Stimulated activated memory B cell treated with anti-CD40 and anti-IgM and Interleukin-4, amounts not matched to agents 10 μg/mL and 1 μg/mL and 100 μg/mL, for 72 hours (primary cell): ENCODE data around the gene TMEM204.

Experiments
- ATAC-seq: fragments of 150-1000 bp; cut with Tn5 transposase; 2 replicates; pipeline ENCODE4 v1.10.0; 2021
- H3K27ac Mint-ChIP-seq: one replicate; pipeline ENCODE4 v1.8.0; 2022; ENCODE audit warnings: mild to moderate bottlenecking, mixed read lengths
- H3K27me3 Mint-ChIP-seq: one replicate; pipeline ENCODE4 v1.8.0; 2022; ENCODE audit warnings: mixed read lengths
- H3K36me3 Mint-ChIP-seq: one replicate; pipeline ENCODE4 v1.8.0; 2022; ENCODE audit warnings: mixed read lengths
- H3K4me1 Mint-ChIP-seq: one replicate; pipeline ENCODE4 v1.8.0; 2022; ENCODE audit warnings: mixed read lengths
- H3K4me3 Mint-ChIP-seq: one replicate; pipeline ENCODE4 v1.8.0; 2022; ENCODE audit warnings: mild to moderate bottlenecking, moderate library complexity, mixed read lengths
- H3K9me3 Mint-ChIP-seq: one replicate; pipeline ENCODE4 v1.8.0; 2022; ENCODE audit warnings: mixed read lengths

Gene TMEM204

DNA sequence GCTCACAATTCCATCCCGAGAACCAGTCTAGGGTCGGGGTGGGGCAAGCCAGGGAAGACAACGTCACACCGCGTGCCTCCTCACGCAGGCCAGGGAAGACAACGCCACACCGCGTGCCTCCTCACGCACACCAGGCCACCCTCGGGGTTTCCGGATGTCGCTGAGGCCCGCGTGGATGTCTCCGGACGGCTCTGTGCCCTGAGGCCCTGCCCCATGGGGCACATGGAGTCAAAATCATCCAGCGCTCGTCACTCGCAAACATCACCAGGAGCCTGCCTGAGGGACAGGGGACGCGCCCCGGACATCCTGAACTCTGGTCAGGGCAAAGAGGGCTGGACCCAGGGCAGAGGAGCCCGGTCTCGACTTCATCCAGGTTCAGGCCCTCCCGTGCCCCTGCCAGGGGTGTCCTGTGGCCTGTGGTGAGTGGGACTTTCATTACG, 3.7 kb downstream of the TMEM204 start:
- Mint-ChIP-seq H3K27me3 (no peaks in the 10 kb centered on the region), H3K4me3 (no peak overlapping the region), H3K36me3 (no peaks in the 10 kb centered on the region), H3K4me1 (peaks cover 34% of the 10 kb centered on the region), H3K27ac (no peak overlapping the region), H3K9me3 (no peaks in the 10 kb centered on the region)
- ATAC-seq, result no peak

DNA sequence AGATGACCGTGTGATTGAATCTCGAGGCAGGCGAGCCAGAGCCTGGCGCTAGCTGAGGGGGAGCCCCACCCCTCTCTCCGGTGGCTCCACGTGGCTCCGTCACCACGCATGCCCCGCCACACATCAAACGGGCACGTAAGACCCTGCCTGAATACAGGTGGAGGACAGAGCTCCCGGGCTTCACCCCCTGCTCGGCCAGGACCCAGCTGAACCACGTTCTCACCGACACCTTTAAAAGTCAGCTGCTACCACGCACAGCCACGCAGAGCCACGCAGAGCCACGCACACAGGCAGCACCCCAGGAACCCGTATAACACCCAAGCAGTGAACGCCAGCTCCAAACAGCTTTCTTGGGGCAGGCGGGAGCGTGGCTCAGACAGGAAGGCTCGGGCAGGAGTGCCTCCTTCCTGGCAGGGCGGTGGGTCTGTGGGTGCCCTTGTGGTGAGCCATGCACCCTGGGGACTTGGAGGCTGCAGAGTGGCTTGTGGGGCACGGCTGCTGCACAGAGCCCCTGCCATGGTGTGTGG, 4.4 kb downstream of the TMEM204 start:
- H3K27ac Mint-ChIP-seq, result no peak overlapping the region
- H3K36me3 Mint-ChIP-seq, result no peaks in the 10 kb centered on the region
- no peaks in the 10 kb centered on the region for H3K9me3 Mint-ChIP-seq
- no peak overlapping the region for H3K4me3 Mint-ChIP-seq
- peaks cover 38% of the 10 kb centered on the region for H3K4me1 Mint-ChIP-seq
- ATAC-seq, result no peak
- no peaks in the 10 kb centered on the region for H3K27me3 Mint-ChIP-seq

DNA sequence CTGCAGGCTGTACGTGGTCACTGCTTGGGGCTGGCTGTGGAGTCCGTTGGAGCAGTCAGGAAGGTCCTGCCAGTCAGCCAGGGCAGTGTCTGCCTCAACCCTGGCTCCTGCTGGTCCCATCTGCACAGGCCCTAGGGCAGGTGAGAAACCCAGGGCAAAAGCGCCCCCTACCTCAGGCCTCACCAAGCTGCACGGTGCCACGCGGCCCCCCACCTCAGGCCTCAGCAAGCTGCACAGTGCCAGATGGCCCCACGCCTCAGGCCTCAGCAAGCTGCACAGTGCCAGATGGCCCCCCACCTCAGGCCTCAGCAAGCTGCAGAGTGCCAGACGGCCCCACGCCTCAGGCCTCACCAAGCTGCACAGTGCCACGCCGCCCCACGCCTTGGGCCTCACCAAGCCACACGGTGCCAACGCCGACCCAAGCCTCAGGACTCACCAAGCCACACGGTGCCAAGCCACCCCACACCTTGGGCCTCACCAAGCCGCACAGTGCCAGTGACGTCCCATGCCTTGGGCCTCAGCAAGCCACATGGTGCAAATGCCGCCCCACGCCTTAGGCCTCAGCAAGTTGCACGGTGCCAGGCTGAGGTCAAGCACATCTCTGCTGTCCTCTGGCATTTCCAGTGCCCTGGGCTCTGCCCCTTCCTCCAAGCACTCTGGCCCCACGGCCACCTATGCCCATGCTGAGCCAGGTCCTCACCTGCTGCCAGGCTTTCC, 5.5 kb downstream of the TMEM204 start:
- H3K27ac Mint-ChIP-seq, result no peak overlapping the region
- H3K27me3 Mint-ChIP-seq, result no peaks in the 10 kb centered on the region
- H3K36me3 Mint-ChIP-seq, result no peaks in the 10 kb centered on the region
- H3K4me3 Mint-ChIP-seq, result no peak overlapping the region
- peak; percentile 37 for ATAC-seq
- peaks cover 44% of the 10 kb centered on the region for H3K4me1 Mint-ChIP-seq
- H3K9me3 Mint-ChIP-seq, result no peaks in the 10 kb centered on the region

DNA sequence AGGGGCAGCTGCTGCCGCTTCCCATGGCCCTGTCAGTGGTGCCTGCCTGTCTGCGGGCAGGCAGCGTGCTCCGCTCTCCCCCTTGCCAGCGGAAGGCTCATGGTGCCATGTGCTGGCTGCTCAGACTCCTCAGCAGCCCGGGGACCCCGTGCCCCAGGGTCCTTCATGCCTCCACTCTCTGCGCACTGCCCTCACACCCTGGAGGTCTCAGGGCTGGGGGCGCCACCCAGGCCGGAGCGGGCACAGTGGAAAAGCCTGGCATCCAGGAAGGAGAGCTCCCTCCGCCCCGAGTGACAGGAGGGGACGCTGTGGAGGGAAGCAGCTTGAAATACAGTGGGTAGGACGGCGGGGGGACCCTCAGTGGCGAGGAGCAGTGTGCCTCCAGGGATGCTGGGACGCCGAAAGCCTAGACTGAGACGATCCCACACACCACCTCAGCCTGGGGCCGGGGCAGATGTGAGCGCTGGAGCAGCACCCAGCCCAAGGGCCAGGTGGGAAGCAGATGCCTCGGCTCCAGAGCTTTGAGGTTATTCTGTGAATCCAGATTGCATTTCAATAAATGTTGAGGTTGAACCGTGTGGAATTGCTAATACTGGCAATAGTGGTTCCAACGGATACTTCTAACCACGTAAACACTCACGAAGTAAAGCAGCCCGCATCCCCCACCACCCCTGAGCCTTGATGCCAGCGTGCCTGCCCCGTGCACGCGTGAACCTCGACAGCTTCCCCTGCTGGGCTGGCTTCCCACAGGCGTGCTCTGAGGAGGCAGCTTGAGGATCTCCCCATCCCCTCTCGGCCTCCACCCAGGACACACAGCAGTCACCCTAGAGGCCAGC, 6.5 kb downstream of the TMEM204 start:
- H3K27me3 Mint-ChIP-seq, result no peaks in the 10 kb centered on the region
- no peaks in the 10 kb centered on the region for H3K9me3 Mint-ChIP-seq
- peaks cover 47% of the 10 kb centered on the region for H3K4me1 Mint-ChIP-seq
- H3K4me3 Mint-ChIP-seq, result no peak overlapping the region
- H3K36me3 Mint-ChIP-seq, result no peaks in the 10 kb centered on the region
- no peak overlapping the region for H3K27ac Mint-ChIP-seq
- no peak for ATAC-seq

DNA sequence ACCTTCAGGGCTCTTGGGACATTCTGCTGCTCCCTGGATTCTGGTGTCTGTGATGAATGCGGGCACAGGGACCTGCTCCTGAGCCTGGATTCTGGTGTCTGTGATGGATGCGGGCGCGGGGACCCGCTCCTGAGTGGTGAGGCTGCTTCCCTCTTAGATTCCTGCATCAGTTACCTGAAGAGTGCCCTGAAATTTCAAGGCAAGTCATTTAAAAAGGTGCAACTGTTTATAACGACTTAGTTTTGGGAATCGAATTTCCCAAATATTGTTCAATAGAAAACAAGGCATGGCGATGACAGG, 7.0 kb downstream of the TMEM204 start:
- no peak overlapping the region for H3K27ac Mint-ChIP-seq
- no peaks in the 10 kb centered on the region for H3K27me3 Mint-ChIP-seq
- H3K4me3 Mint-ChIP-seq, result no peak overlapping the region
- ATAC-seq, result no peak
- H3K36me3 Mint-ChIP-seq, result no peaks in the 10 kb centered on the region
- H3K4me1 Mint-ChIP-seq, result peaks cover 47% of the 10 kb centered on the region
- no peaks in the 10 kb centered on the region for H3K9me3 Mint-ChIP-seq

DNA sequence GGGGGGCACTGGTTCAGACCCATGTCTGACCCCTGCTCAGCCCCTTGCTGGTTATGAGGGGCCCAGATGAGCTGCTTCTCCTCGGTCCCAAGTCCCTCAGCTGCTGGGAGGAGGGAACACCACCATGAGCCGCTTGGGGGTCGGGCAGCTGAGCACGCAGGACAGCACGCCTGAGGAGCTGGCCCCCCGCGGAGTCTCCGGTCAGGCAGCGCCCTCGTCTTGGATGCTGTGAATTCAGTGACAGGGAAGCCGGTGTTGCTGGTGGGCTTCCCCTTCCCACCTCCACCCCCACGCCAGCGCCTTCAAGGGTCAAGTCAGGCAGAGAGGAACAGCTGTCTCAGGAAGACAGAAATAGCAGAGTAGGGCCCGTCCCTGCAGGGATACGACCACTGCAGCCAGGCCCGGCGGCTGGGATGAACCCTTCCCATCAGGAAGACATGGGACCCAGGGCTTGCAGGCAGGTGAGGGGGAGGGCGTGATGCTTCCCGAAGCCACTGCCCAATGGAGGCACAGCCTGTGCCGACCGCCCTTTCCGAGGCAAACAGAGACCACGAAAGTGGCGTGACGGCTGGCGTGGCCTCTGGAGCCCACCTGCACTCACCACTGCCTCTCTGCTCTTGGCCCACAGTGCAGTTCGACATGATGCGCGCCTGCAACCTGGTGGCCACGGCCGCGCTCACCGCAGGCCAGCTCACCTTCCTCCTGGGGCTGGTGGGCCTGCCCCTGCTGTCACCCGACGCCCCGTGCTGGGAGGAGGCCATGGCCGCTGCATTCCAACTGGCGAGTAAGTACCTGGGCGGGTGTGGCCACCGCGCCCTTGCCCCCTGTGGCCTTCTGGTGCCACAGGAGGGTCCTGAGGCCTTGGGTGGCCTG, 8.1 kb downstream of the TMEM204 start:
- Mint-ChIP-seq H3K27me3 (no peaks in the 10 kb centered on the region), H3K9me3 (no peaks in the 10 kb centered on the region), H3K36me3 (no peaks in the 10 kb centered on the region), H3K4me1 (peaks cover 50% of the 10 kb centered on the region), H3K27ac (no peak overlapping the region), H3K4me3 (no peak overlapping the region)
- no peak for ATAC-seq

DNA sequence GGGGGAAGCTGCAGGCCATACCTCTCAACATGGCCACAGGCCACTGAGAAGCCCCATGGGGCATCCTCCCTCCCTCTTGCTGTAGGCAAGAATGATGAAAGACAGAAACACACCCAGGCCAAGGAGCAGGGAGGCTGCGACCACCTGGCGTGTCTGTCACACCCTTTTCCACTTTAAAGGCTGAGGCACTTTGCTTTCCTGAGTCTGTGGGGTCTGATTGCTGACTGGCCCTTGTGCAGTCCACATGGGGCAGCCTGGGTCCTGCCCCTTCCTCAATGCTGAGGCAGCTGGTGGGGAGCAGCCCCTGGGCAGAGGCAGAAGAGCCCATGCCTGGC, 8.7 kb downstream of the TMEM204 start:
- no peaks in the 10 kb centered on the region for H3K27me3 Mint-ChIP-seq
- peaks cover 50% of the 10 kb centered on the region for H3K4me1 Mint-ChIP-seq
- peak overlapping the region; percentile 91 for H3K27ac Mint-ChIP-seq
- H3K9me3 Mint-ChIP-seq, result no peaks in the 10 kb centered on the region
- no peaks in the 10 kb centered on the region for H3K36me3 Mint-ChIP-seq
- no peak for ATAC-seq
- no peak overlapping the region for H3K4me3 Mint-ChIP-seq

DNA sequence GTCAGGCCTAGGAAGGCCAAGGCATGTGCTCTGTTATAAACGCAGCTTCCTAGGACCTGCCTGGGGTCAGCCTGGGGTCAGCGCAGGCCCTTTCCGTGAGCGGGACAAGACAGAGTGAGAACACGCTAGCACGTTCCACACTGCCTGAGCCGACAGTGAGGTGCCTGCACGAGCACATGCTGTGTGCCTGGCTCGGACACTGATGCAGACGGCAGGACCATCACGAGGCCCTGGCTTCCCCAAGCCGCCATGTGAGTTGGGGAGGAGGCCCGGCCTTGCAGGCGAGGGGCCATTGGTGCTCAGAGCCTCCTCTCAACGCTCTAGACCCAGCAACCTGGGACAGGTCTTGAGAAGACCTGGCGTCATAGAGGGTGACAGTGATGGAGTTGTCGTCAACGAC, 9.1 kb downstream of the TMEM204 start:
- H3K36me3 Mint-ChIP-seq, result no peaks in the 10 kb centered on the region
- ATAC-seq, result no peak
- peak overlapping the region; percentile 91 for H3K27ac Mint-ChIP-seq
- H3K4me1 Mint-ChIP-seq, result peaks cover 50% of the 10 kb centered on the region
- H3K4me3 Mint-ChIP-seq, result no peak overlapping the region
- H3K9me3 Mint-ChIP-seq, result no peaks in the 10 kb centered on the region
- H3K27me3 Mint-ChIP-seq, result no peaks in the 10 kb centered on the region

DNA sequence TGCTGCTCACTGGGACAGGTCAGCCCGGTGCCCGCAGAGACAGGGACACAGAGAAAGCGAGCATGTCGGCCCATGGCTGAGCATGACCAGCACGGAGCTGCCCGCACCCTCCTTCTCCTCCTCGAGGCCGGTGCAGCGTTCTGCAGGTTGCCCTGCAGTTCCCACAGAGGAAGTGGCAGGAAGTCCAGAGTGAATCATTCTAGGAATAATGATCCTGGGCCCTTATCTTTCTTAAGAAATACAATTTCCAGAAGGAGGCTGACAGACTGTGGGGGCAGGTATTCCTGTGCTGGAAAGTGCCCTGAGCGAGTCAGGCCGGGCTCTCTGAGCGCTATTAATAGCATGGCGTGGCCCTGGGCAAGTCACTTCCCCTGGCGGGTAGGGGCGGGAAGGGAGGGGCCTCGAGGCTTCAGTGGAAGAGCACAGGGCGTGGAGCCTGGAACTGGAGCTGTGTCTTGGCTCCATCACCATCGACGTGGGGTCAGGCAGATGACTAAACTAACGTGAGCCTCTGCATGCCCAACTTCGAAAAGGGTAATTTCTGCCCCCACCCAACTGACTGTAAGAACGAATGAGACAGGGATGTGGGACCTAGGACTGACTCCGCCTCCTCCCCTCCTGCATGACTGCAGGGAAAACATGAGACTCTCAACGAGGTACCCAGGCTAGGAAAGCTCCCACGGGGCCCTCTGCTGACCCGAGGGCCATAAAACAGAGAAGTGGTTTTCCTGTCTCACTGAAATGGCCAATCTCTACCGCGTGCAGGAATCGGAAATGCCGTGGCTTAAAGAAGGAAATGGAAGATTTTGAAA, 9.8 kb downstream of the TMEM204 start:
- Mint-ChIP-seq H3K27ac (peak overlapping the region; percentile 91), H3K4me3 (peak overlapping the region; percentile 63), H3K27me3 (no peaks in the 10 kb centered on the region), H3K9me3 (no peaks in the 10 kb centered on the region), H3K36me3 (no peaks in the 10 kb centered on the region), H3K4me1 (peaks cover 44% of the 10 kb centered on the region)
- peak; percentile 74 for ATAC-seq

DNA sequence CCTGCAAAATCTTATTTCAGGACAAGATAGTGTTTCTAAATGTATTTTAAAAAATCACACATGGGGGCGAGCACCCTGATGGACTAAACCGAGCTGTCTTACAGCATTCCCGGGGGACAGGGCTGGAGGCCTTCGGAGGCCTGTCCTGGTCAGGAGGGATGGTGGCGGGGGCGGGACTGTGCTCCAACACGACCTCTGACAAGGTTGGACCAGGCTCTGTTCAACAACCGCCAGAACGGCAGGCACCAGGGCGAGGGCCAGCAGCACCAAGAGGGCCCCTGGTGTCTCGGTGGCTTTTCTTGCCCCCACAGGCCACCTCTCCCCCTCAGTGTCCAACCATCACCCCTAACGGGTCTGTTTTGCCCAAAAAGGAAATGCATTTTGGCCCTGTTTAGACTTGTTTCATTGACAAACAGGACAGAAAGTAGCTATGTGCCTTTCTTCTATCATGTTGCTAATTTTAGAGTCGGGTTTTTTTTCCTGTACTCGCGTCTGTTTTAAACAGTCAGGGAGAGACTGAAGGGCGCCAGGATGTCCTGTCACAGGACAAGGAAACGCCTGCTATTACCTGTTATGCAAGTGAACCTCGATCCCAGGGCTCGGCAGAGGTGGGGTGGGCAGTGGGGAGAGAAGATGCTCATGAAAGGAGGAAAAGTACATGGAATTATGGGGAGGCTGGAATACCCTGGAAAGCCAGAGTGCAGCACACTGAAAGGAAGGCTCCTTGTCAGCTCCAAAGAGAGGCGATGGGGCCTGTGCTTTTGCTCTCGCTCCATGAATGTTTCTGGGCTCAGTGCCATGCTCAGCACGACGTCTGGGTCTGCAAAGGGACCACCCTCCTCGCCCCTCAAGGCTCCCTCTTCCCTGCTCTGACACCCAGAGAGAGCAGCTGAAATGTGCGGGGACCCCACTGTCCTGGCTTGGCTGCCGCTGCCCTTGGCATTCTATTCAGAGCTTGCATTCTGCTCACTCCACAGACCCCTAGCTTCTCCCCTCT, 11.9 kb downstream of the TMEM204 start:
- H3K4me3 Mint-ChIP-seq, result no peak overlapping the region
- no peaks in the 10 kb centered on the region for H3K9me3 Mint-ChIP-seq
- no peak for ATAC-seq
- no peaks in the 10 kb centered on the region for H3K36me3 Mint-ChIP-seq
- H3K27me3 Mint-ChIP-seq, result no peaks in the 10 kb centered on the region
- H3K4me1 Mint-ChIP-seq, result peaks cover 30% of the 10 kb centered on the region
- peak overlapping the region; percentile 91 for H3K27ac Mint-ChIP-seq

DNA sequence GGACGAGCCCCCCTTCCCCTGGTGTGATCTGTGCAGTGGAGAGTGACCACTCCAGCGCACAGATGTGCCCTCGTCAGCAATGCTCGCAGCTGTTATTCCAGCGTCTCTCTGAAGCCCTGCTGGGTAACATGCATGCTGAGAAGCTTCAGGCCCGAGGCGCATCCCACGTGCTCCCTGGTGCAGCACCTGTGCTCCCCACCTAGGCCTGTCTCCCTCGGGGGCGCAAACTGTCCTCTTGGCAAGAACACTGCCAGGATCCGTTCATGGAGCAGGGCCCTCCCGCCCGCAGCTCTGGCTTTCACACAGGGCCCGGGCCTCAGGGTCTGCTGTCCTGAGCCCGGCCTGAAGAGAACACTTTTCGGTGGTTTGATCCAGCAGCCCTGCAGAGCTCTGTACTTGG, 13.0 kb downstream of the TMEM204 start:
- Mint-ChIP-seq H3K4me1 (peaks cover 30% of the 10 kb centered on the region), H3K27me3 (no peaks in the 10 kb centered on the region), H3K36me3 (no peaks in the 10 kb centered on the region), H3K9me3 (no peaks in the 10 kb centered on the region), H3K4me3 (no peak overlapping the region), H3K27ac (no peak overlapping the region)
- no peak for ATAC-seq

DNA sequence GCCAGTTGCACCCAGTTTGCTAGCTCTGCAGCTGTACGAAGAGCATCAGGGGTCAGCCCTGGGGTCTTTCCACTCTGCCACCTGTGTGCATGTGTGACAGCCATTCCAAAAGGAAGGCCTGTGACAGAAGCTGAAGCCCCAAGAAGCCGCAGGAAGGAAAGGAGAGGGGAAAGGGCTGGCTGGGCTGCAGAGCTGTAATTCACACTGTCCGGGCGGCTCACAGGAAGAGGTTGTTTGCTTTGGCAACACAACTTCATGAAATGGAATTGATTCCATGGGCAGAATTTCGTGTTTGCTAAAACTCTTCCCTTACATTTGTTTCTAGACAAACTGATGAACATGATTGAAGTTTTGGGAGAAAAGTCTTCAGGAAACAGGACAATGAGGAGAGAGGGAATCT, 14.8 kb downstream of the TMEM204 start:
- ATAC-seq, result no peak
- no peaks in the 10 kb centered on the region for H3K36me3 Mint-ChIP-seq
- H3K4me1 Mint-ChIP-seq, result peaks cover 23% of the 10 kb centered on the region
- no peaks in the 10 kb centered on the region for H3K9me3 Mint-ChIP-seq
- no peak overlapping the region for H3K27ac Mint-ChIP-seq
- no peaks in the 10 kb centered on the region for H3K27me3 Mint-ChIP-seq
- no peak overlapping the region for H3K4me3 Mint-ChIP-seq

DNA sequence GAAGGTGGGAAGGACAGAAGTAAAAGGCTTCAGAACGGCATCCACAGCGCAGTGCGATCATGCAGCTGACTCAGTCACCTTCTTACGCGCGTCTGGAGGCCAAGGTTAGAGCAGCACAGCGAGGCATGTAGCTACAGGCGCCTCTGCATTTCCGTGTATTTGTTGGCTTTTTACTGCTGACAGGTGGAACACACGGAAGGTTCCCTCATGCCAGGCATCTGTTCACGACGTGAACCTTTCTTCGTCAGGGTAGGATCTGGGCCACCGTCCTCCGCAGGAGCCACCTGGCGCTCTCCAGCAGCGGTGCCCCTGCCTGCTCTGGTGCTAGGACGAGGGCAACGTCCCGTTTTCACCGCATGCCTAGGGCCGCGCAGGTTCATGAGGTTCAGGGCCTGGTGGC, 15.3 kb downstream of the TMEM204 start:
- Mint-ChIP-seq H3K4me1 (peaks cover 18% of the 10 kb centered on the region), H3K27ac (no peak overlapping the region), H3K27me3 (no peaks in the 10 kb centered on the region), H3K4me3 (no peak overlapping the region), H3K9me3 (no peaks in the 10 kb centered on the region), H3K36me3 (no peaks in the 10 kb centered on the region)
- ATAC-seq, result no peak

DNA sequence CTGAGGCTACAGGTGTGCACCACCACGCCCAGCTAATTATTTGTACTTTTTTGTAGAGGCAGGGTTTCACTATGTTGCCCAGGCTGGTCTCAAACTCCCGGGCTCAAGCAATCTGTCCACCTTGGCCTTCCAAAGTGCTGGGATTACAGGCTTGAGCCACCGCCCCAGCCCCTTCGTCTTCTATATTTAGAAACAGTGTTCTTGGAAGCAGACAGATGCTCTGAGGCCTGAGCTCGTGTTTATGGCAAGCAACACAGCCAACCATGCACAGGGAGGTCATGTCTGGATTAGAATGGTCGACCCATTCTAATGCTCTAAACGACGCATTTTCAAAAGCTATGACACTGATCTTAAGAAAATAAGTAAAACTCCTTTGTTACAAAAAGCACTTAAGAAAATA, 16.6 kb downstream of the TMEM204 start:
- Mint-ChIP-seq H3K27ac (no peak overlapping the region), H3K4me1 (peaks cover 7% of the 10 kb centered on the region), H3K27me3 (no peaks in the 10 kb centered on the region), H3K9me3 (no peaks in the 10 kb centered on the region), H3K36me3 (no peaks in the 10 kb centered on the region), H3K4me3 (no peak overlapping the region)
- ATAC-seq, result no peak
